Activated T-cell treated with anti-CD3 and anti-CD28 coated beads for 24 hours (primary cell): ENCODE measurements around the gene EFNA5.

Experiments used
- DNase-seq: peaks from one replicate; pipeline ENCODE4 v3.0.0-alpha.2; 2020; ENCODE audit warnings: low read depth

EFNA5 gene

GRCh38 chr5:107672211-107673038 lies 1.7 kb upstream of the EFNA5 start:
- no peak for DNase-seq

GRCh38 chr5:107671742-107672210 lies 1.0 kb upstream of the EFNA5 start:
- no peak for DNase-seq

GRCh38 chr5:107670087-107670931 lies 428 bp downstream of the EFNA5 start:
- no peak for DNase-seq

- no peak for DNase-seq
Observed at GRCh38 chr5:107669096-107670031, 1.4 kb downstream of the EFNA5 start.

GRCh38 chr5:107668154-107669095 lies 2.3 kb downstream of the EFNA5 start:
- no peak for DNase-seq

- no peak for DNase-seq
Observed at GRCh38 chr5:107666051-107666655, 4.6 kb downstream of the EFNA5 start.

GRCh38 chr5:107665036-107665570 lies 5.6 kb downstream of the EFNA5 start:
- no peak for DNase-seq

GRCh38 chr5:107663697-107664096 lies 7.0 kb downstream of the EFNA5 start:
- DNase-seq = no peak

GRCh38 chr5:107661650-107662044 lies 9.1 kb downstream of the EFNA5 start:
- no peak for DNase-seq

GRCh38 chr5:107661038-107661649 lies 9.6 kb downstream of the EFNA5 start:
- DNase-seq = no peak

GRCh38 chr5:107658528-107658927 lies 12.2 kb downstream of the EFNA5 start:
- no peak for DNase-seq

GRCh38 chr5:107655831-107656230 lies 14.9 kb downstream of the EFNA5 start:
- no peak for DNase-seq

GRCh38 chr5:107654827-107655226 lies 15.9 kb downstream of the EFNA5 start:
- no peak for DNase-seq

GRCh38 chr5:107653685-107654084 lies 17.1 kb downstream of the EFNA5 start:
- no peak for DNase-seq

- DNase-seq = no peak
Observed at GRCh38 chr5:107652839-107653607, 17.7 kb downstream of the EFNA5 start.

GRCh38 chr5:107652408-107652807 lies 18.3 kb downstream of the EFNA5 start:
- DNase-seq = no peak

- DNase-seq = no peak
Observed at GRCh38 chr5:107651325-107651724, 19.4 kb downstream of the EFNA5 start.

- no peak for DNase-seq
Observed at GRCh38 chr5:107646418-107646817, 24.3 kb downstream of the EFNA5 start.

- no peak for DNase-seq
Observed at GRCh38 chr5:107640568-107640967, 30.2 kb downstream of the EFNA5 start.
